Ramos (cell line): ENCODE data around the gene CBL.

ENCODE experiments used
- in situ Hi-C: fragments of 300-500 bp; cut with MboI; formaldehyde crosslinking; loops from one replicate; pipeline ENCODE4 v1.14.3; 2022; ENCODE audit warnings: low sequenced_read_pairs; ENCODE audit not compliant: unreplicated experiment

Gene CBL

DNA sequence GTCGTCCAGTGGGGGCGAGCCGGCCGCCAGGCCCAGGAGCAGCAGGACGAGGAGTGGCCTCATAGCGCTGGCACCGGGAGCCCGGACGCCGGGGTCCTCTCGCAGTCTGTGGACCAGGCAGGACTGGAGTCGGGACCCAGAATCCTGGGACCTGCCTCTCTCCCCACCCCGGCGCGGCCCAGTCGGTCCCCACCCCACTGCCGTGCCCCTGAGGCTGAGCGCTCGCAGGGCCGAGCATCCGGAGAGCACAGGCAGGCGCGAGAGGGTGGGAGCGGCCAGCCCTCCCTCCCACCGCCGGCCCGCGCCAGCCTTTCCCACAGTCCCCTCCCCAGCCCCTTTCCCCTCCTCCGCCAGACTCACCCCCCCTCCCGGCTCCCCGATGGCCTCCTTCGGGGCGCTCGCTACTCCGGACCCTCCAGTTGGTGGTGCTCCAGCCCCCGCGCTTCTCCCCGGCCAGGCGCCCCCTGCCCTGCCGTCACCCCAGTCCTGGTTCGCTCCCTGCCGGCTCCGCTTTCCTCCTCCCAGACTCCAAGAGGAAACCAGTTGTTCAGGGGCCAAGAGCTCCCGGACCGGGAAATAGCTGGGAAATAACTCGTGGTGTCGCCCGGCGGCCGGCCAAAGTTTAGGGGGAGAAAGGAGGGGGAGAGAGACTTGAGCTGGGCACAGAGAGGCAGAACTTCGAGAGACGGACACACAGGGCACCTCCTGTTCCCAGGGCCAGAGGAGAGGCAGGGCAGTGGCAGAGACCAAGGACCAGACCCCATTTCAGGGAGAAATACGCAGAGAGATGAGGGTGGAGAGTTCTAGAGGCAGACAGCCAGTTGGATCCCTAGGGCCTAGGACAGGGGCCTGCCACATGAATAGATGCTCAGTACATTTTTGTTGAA, 134.4 kb downstream of the CBL start, which contains the start of gene C1QTNF5:
C1QTNF5 (minus strand) TSS at position 549 of the 887 bp plus-strand sequence; CDS start at position 63, 486 bp downstream.
- in situ Hi-C loops, result no loop called here

DNA sequence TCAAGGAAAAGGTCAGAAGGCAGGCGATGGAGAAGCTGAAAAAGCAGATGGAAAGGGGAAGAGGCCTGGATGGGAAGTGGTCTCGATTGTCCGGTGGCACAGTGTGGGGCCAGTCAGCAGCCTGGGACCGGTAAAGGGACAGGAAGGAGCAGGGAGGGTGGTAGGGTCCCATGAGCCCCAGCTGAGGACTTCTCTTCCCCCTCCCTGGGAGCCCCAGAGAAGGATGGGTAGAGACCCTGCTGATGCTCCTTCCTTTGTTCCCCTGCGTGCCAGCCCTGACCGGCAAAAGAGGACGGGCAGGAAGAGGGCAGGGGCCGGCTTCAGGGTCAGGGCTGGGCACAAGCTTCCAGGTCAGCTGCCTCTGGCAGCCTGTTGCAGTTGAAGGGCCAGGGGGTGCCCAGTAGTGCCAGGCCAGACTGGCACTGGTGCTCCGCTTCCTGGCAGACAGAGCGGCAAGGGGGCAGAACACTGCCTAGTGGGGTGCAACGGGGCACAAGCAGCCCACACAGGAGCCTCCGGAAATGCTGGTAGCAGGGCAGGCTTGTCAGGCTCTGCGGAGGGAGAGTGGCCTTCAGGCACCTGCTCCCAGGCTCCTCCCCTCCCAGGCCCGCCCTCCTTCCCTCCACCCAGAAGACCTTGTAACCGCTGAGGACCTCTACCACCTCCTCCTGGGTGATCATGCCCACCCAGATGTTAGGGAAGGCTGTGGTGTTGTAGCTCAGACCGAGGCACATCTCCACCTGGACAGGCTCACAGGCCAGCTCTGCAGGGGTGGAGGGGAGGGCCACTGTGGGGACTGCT, 135.3 kb downstream of the CBL start:
- in situ Hi-C loops, result no loop called here

DNA sequence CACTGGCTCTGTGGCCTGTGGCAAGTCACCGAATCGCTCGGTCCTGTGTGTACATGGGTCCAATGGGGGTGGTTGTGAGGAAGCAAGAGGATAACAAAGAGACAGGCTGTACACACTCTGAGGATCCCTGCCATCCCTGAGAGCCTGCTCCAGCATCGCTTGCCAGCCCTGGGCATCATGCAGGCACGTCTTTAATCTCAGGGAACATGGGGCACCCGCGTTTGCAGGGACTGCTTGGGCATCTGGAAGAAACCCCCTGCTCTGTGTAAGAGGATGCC, 135.8 kb downstream of the CBL start:
- in situ Hi-C loops, result no loop called here

DNA sequence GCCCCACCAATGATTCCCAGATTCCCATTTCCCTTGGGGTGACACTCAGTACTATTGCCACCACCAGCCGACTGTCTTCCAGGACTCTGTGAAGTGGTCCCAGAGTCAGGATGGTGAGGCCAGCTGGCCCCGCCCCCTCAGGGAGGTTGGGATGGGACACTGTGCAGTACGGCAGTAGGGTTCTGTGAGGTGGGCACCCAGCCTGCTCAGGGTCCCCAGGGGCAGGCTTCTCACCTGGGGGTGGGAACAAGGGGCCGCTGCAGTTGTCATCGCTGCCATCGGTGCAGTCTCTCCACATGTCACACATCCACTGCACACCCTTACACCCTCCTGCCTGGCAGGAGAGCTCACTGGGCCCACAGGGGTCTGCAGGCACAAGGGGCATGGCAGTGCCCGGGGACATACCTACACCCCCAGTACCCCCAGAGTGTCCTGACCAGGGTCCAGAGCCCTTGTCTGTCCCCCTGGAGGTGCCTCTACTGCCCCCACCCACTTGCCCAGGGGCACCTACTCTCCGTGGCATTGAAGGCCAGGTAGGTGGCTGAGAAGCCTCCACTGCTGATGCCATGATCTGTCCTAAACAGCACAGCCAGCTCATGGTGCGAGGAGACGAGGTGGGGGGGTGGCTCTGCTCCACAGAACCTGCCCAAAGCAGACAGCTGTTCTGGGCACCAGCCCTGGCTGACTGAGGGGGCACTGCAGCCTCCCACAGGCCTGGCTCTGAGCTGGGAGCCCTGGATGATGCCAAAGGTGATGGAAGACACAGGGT, 136.4 kb downstream of the CBL start:
- in situ Hi-C loops, result no loop called here

DNA sequence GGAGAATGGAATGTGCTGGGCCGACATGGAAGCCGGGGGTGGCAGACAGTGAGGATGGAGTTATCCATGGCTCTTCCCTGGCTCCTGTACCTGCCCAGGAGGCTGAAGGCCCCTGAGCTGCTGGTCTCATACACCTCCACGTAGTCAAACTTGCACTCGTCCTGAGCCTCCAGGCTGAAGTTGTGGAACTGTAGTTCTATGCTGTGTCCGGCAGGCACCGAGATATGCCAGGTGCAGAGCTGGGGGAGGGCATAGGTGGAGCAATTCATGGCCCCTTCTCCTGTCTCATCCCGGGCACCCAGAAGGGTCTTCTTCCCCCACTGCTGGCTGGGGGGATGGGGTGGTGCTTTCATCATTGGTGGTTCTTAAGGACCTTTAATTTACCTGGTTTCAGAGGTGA, 137.6 kb downstream of the CBL start:
- in situ Hi-C loops, result no loop called here

GRCh38 chr11:119344291-119345010, 138.3 kb downstream of the CBL start:
- in situ Hi-C loops, result no loop called here

GRCh38 chr11:119345685-119346084, 139.5 kb downstream of the CBL start:
- in situ Hi-C loops, result no loop called here

- in situ Hi-C loops, result no loop called here
Measured at GRCh38 chr11:119346605-119347004, 140.5 kb downstream of the CBL start, which contains the start of gene MFRP. MFRP (minus strand) TSS chr11:119346705; CDS start chr11:119346513, 192 bp downstream.

- in situ Hi-C loops, result no loop called here
Measured at GRCh38 chr11:119347242-119347641, 141.1 kb downstream of the CBL start.

- in situ Hi-C loops, result no loop called here
Measured at GRCh38 chr11:119347940-119348605, 141.9 kb downstream of the CBL start.

GRCh38 chr11:119350302-119350701, 144.2 kb downstream of the CBL start:
- in situ Hi-C loops, result no loop called here

DNA sequence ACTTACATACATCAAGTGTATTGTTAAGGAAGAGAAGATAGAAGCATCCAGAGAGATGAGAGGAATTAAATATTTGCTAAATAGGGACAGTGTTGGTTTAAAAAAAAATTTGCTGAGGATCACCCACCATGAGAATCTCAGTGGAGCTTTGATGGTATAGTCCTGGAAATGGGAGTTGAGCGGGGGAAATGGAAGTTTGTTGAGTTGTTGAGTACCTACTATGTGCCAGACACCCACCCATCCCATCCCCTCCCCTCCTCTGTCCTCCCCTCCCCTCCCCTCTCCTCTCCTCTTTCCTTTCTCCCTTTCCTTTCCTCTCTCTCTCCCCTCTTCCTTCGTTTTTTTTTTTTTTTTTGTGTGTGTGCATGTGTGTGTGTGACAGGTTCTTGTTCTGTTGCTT, 145.1 kb downstream of the CBL start:
- in situ Hi-C loops, result no loop called here

GRCh38 chr11:119352857-119353260, 146.7 kb downstream of the CBL start:
- in situ Hi-C loops, result no loop called here

- in situ Hi-C loops, result loop anchor here (5.0 kb wide), 1 partner anchor 117 kb away; no protein-coding TSS in a partner anchor
Measured at GRCh38 chr11:119355091-119355843, 149.1 kb downstream of the CBL start.

DNA sequence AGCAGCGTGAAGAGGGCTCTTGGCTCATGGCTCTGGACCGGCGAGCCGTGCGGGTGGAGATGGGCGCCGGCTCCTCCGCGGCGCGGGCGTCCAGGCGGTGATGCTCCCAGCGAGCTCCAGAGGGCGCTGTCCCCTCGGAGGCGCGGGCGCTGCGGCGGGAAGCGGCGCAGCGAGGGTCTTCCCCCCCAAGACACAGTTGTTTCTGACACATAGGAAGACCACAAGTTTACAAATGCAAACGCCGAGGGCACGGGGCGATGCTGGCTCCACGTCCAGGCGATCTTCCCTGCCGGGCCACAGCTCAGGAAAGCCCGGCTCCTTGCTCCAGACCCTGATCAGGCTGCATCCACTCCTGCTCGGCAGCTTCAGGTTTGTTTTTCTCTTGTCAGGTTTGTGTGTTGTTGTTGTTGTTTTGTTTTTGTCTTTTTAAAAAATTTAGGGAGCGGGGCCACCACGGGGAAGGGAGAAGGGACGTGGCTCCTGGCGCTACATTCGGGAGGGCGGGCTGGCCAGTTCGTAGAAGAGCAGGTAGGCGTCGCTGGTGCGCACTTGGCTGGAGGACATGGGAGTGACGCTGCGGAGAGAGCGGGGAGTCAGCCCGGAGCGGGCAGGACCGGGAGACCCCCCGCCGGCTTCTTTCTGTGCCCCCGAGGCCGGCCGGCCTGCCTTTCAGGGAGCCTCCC, 150.4 kb downstream of the CBL start:
- in situ Hi-C loops, result loop anchor here (5.0 kb wide), 1 partner anchor 116 kb away; no protein-coding TSS in a partner anchor

- in situ Hi-C loops, result loop anchor here (5.0 kb wide), 1 partner anchor 115 kb away; no protein-coding TSS in a partner anchor
Measured at GRCh38 chr11:119357074-119357473, 150.9 kb downstream of the CBL start.
